ENCODE results near the gene SYNDIG1. TPM values are rescaled to one million over a fixed set of nuclear protein-coding genes. Genes with fewer than 3 reads are reported as not detected.

SYNDIG1 gene
- total RNA-seq, 1 experiment from 2014 or later, result not detected

DNA sequence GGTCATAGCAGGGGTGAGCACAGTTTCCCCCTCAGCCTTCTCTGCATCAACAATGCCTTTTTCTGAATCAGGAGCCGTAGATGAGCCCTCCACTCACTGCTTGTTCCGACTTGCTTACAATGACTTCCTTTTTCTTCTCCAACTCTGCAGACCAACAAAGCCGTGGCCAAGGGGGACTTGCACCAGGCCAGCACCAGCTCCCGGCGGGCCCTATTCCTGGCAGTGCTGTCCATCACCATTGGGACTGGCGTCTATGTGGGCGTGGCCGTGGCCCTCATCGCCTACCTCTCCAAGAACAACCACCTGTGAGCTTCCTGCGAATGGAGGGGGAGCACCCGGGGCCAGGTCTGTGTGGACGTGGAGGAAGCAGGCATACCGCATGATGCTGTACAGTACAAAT is 195.8 kb downstream of the SYNDIG1 start:
- no peak for ATAC-seq
- DNase-seq (ENCODE audit: low read depth, low spot score), result no peak
- POLR2A ChIA-PET, result no interaction called here
- Histone ChIP-seq H3K36me3 (ENCODE audit: control insufficient read depth, insufficient read depth, low read length) (no peaks in the 10 kb centered on the region), H3K9me3 (ENCODE audit: control insufficient read depth, insufficient read depth, low read depth, low read length) (no peaks in the 10 kb centered on the region), H3K27me3 (ENCODE audit: control insufficient read depth, insufficient read depth, low read length) (no peaks in the 10 kb centered on the region), H3K27ac (ENCODE audit: low read length) (no peak overlapping the region), H3K4me3 (ENCODE audit: low read depth in 2 of 2, low read length in 2 of 2) (no peak overlapping the region), H3K4me1 (ENCODE audit: control insufficient read depth, insufficient read depth, low read length) (no peaks in the 10 kb centered on the region)
- no TSS peak for BruUV-seq (replicated peaks)
- in situ Hi-C loops (cut with HindIII; ENCODE audit: low pct_unique_long_range_greater_than_20kb, low sequenced_read_pairs) (no loop called here), intact Hi-C loops (cut with micrococcal nuclease; ENCODE audit: unreplicated experiment) (no loop called here)
- CTCF ChIA-PET, result no interaction called here
- TF ChIP-seq SIN3A (IDR thresholded peaks at IDR 0.05; ENCODE audit: borderline replicate concordance, insufficient read depth, low read depth, low read length), result no peak
- TF ChIP-seq TCF7L2 (IDR thresholded peaks at IDR 0.05; ENCODE audit: low read depth, low read length), result no peak
- TF ChIP-seq POLR2AphosphoS5 (IDR thresholded peaks at IDR 0.05; ENCODE audit: low read depth, low read length), result no peak
- TF ChIP-seq REST (IDR thresholded peaks at IDR 0.05; ENCODE audit: insufficient read depth in 1 of 2, low read depth in 2 of 2, low read length in 1 of 2), result no peak
- TF ChIP-seq, protein P1, sequence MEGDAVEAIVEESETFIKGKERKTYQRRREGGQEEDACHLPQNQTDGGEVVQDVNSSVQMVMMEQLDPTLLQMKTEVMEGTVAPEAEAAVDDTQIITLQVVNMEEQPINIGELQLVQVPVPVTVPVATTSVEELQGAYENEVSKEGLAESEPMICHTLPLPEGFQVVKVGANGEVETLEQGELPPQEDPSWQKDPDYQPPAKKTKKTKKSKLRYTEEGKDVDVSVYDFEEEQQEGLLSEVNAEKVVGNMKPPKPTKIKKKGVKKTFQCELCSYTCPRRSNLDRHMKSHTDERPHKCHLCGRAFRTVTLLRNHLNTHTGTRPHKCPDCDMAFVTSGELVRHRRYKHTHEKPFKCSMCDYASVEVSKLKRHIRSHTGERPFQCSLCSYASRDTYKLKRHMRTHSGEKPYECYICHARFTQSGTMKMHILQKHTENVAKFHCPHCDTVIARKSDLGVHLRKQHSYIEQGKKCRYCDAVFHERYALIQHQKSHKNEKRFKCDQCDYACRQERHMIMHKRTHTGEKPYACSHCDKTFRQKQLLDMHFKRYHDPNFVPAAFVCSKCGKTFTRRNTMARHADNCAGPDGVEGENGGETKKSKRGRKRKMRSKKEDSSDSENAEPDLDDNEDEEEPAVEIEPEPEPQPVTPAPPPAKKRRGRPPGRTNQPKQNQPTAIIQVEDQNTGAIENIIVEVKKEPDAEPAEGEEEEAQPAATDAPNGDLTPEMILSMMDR (IDR thresholded peaks at IDR 0.05), result no peak

GRCh38 chr20:24665741-24666191 is 196.3 kb downstream of the SYNDIG1 start:
- in situ Hi-C loops (cut with HindIII; ENCODE audit: low pct_unique_long_range_greater_than_20kb, low sequenced_read_pairs) (no loop called here), intact Hi-C loops (cut with micrococcal nuclease; ENCODE audit: unreplicated experiment) (no loop called here)
- ATAC-seq (no peak), DNase-seq (ENCODE audit: low read depth, low spot score) (no peak)
- no peaks in the 10 kb centered on the region for H3K27me3 ChIP-seq (ENCODE audit: control insufficient read depth, insufficient read depth, low read length)
- CTCF ChIA-PET, result no interaction called here
- no peaks in the 10 kb centered on the region for H3K36me3 ChIP-seq (ENCODE audit: control insufficient read depth, insufficient read depth, low read length)
- H3K9me3 ChIP-seq (ENCODE audit: control insufficient read depth, insufficient read depth, low read depth, low read length), result no peaks in the 10 kb centered on the region
- POLR2A ChIA-PET, result no interaction called here
- TF ChIP-seq REST (IDR thresholded peaks at IDR 0.05; ENCODE audit: insufficient read depth in 1 of 2, low read depth in 2 of 2, low read length in 1 of 2) (no peak), POLR2AphosphoS5 (IDR thresholded peaks at IDR 0.05; ENCODE audit: low read depth, low read length) (no peak), SIN3A (IDR thresholded peaks at IDR 0.05; ENCODE audit: borderline replicate concordance, insufficient read depth, low read depth, low read length) (no peak), TCF7L2 (IDR thresholded peaks at IDR 0.05; ENCODE audit: low read depth, low read length) (no peak)
- TF ChIP-seq, protein P1 (IDR thresholded peaks at IDR 0.05), result no peak
- no TSS peak for BruUV-seq (replicated peaks)
- no peak overlapping the region for H3K4me3 ChIP-seq (ENCODE audit: low read depth in 2 of 2, low read length in 2 of 2)
- H3K27ac ChIP-seq (ENCODE audit: low read length), result no peak overlapping the region
- H3K4me1 ChIP-seq (ENCODE audit: control insufficient read depth, insufficient read depth, low read length), result no peaks in the 10 kb centered on the region

Measured in Panc1 (cell line).